Measurements from ENCODE around the gene TAF1B.
"Not testable (repeated sequence)": the region's sequence is repeated elsewhere in the genome, so short reads cannot be mapped to it uniquely, and the experiment has no call there.

The TAF1B gene

GRCh38 chr2:9914384-9915065 lies 71.3 kb downstream of the TAF1B start:
- DNase-seq (ENCODE audit: low read depth): peak; percentile 54
- H3K4me3 ChIP-seq (ENCODE audit: low read length): no peak overlapping the region
- no peak; the same call in 1 of the 2 replicates for TF ChIP-seq CTCF (conservative IDR thresholded peaks at IDR 0.05; ENCODE audit: low read length)

- peak; percentile 22 for DNase-seq (ENCODE audit: low read depth)
- H3K4me3 ChIP-seq (ENCODE audit: low read length): no peak overlapping the region
These were observed 75.0 kb downstream of the TAF1B start for GRCh38 chr2:9918275-9918674.

GRCh38 chr2:9919512-9919911 lies 76.2 kb downstream of the TAF1B start:
- DNase-seq (ENCODE audit: low read depth): no peak
- no peak overlapping the region for H3K4me3 ChIP-seq (ENCODE audit: low read length)
- no peak for TF ChIP-seq CTCF (conservative IDR thresholded peaks at IDR 0.05; ENCODE audit: low read length)

More at GRCh38 chr2:9918275-9918674, 75.0 kb downstream of the TAF1B start:
- TF ChIP-seq CTCF (conservative IDR thresholded peaks at IDR 0.05; ENCODE audit: low read length): no peak

- DNase-seq (ENCODE audit: low read depth); H3K4me3 ChIP-seq (ENCODE audit: low read length): not testable (repeated sequence)
These were observed 83.7 kb downstream of the TAF1B start for GRCh38 chr2:9927020-9927419.

GRCh38 chr2:9937258-9937657 lies 94.0 kb downstream of the TAF1B start:
- no peak overlapping the region for H3K4me3 ChIP-seq (ENCODE audit: low read length)
- no peak for TF ChIP-seq CTCF (conservative IDR thresholded peaks at IDR 0.05; ENCODE audit: low read length)
- no peak for DNase-seq (ENCODE audit: low read depth)

GRCh38 chr2:9937968-9938367 lies 94.7 kb downstream of the TAF1B start:
- H3K4me3 ChIP-seq (ENCODE audit: low read length): no peak overlapping the region
- DNase-seq (ENCODE audit: low read depth): no peak
- no peak for TF ChIP-seq CTCF (conservative IDR thresholded peaks at IDR 0.05; ENCODE audit: low read length)

GRCh38 chr2:9939587-9940485 lies 96.6 kb downstream of the TAF1B start:
- no peak overlapping the region for H3K4me3 ChIP-seq (ENCODE audit: low read length)
- no peak for TF ChIP-seq CTCF (conservative IDR thresholded peaks at IDR 0.05; ENCODE audit: low read length)
- DNase-seq (ENCODE audit: low read depth): no peak
